ENCODE data around the gene PTGIS.

Gene PTGIS

GRCh38 chr20:49503176-49503575 is 64.8 kb downstream of the PTGIS start:
- in situ Hi-C loops (cut with HindIII; ENCODE audit: low sequenced_read_pairs): no loop called here

- in situ Hi-C loops (cut with HindIII; ENCODE audit: low sequenced_read_pairs): no loop called here
Measured at GRCh38 chr20:49501917-49502316, 66.0 kb downstream of the PTGIS start.

GRCh38 chr20:49497398-49497669 is 70.6 kb downstream of the PTGIS start:
- in situ Hi-C loops (cut with HindIII; ENCODE audit: low sequenced_read_pairs): loop anchor here (10.0 kb wide), 1 partner anchor 173 kb away; no protein-coding TSS in a partner anchor

GRCh38 chr20:49496553-49497397 is 71.2 kb downstream of the PTGIS start:
- in situ Hi-C loops (cut with HindIII; ENCODE audit: low sequenced_read_pairs): loop anchor here (10.0 kb wide), 1 partner anchor 172 kb away; no protein-coding TSS in a partner anchor

GRCh38 chr20:49496043-49496442 is 71.9 kb downstream of the PTGIS start:
- in situ Hi-C loops (cut with HindIII; ENCODE audit: low sequenced_read_pairs): loop anchor here (10.0 kb wide), 1 partner anchor 171 kb away; no protein-coding TSS in a partner anchor

GRCh38 chr20:49490689-49491088 is 77.2 kb downstream of the PTGIS start:
- in situ Hi-C loops (cut with HindIII; ENCODE audit: low sequenced_read_pairs): loop anchor here (10.0 kb wide), 1 partner anchor 166 kb away; no protein-coding TSS in a partner anchor

GRCh38 chr20:49489688-49490087 is 78.2 kb downstream of the PTGIS start:
- in situ Hi-C loops (cut with HindIII; ENCODE audit: low sequenced_read_pairs): loop anchor here (10.0 kb wide), 1 partner anchor 165 kb away; no protein-coding TSS in a partner anchor

- in situ Hi-C loops (cut with HindIII; ENCODE audit: low sequenced_read_pairs): no loop called here
Measured at GRCh38 chr20:49486064-49486463, 81.9 kb downstream of the PTGIS start.

GRCh38 chr20:49485563-49485962 is 82.4 kb downstream of the PTGIS start:
- in situ Hi-C loops (cut with HindIII; ENCODE audit: low sequenced_read_pairs): no loop called here

GRCh38 chr20:49484180-49485140 is 83.5 kb downstream of the PTGIS start:
- in situ Hi-C loops (cut with HindIII; ENCODE audit: low sequenced_read_pairs): no loop called here

GRCh38 chr20:49483696-49484123 is 84.2 kb downstream of the PTGIS start:
- in situ Hi-C loops (cut with HindIII; ENCODE audit: low sequenced_read_pairs): no loop called here

GRCh38 chr20:49483018-49483695 is 84.8 kb downstream of the PTGIS start:
- in situ Hi-C loops (cut with HindIII; ENCODE audit: low sequenced_read_pairs): no loop called here

GRCh38 chr20:49482621-49483017 is 85.3 kb downstream of the PTGIS start, which contains the start of gene KCNB1:
Gene KCNB1 (minus strand): TSS chr20:49482668. CDS start chr20:49482480, 188 bp downstream.
- in situ Hi-C loops (cut with HindIII; ENCODE audit: low sequenced_read_pairs): no loop called here

- in situ Hi-C loops (cut with HindIII; ENCODE audit: low sequenced_read_pairs): no loop called here
Measured at GRCh38 chr20:49482173-49482572, 85.8 kb downstream of the PTGIS start.

- in situ Hi-C loops (cut with HindIII; ENCODE audit: low sequenced_read_pairs): no loop called here
Measured at GRCh38 chr20:49481116-49481515, 86.8 kb downstream of the PTGIS start.

- in situ Hi-C loops (cut with HindIII; ENCODE audit: low sequenced_read_pairs): no loop called here
Measured at GRCh38 chr20:49480236-49480635, 87.7 kb downstream of the PTGIS start.

- in situ Hi-C loops (cut with HindIII; ENCODE audit: low sequenced_read_pairs): loop anchor here (5.0 kb wide), 1 partner anchor 87 kb away; no protein-coding TSS in a partner anchor
Measured at GRCh38 chr20:49479785-49480184, 88.2 kb downstream of the PTGIS start.

- in situ Hi-C loops (cut with HindIII; ENCODE audit: low sequenced_read_pairs): loop anchor here (5.0 kb wide), 1 partner anchor 87 kb away; no protein-coding TSS in a partner anchor
Measured at GRCh38 chr20:49478754-49479689, 88.9 kb downstream of the PTGIS start.

GRCh38 chr20:49478266-49478665 is 89.7 kb downstream of the PTGIS start:
- in situ Hi-C loops (cut with HindIII; ENCODE audit: low sequenced_read_pairs): loop anchor here (5.0 kb wide), 1 partner anchor 86 kb away; no protein-coding TSS in a partner anchor
